GM19397 (cell line): ENCODE data around the gene TBC1D10A.

Source experiments
- ATAC-seq: cut with Tn5 transposase; IDR thresholded peaks from one replicate; pipeline ENCODE4 v1.9.1; 2021; ENCODE audit warnings: mild to moderate bottlenecking, moderate library complexity; ENCODE audit not compliant: unreplicated experiment

TBC1D10A gene

DNA sequence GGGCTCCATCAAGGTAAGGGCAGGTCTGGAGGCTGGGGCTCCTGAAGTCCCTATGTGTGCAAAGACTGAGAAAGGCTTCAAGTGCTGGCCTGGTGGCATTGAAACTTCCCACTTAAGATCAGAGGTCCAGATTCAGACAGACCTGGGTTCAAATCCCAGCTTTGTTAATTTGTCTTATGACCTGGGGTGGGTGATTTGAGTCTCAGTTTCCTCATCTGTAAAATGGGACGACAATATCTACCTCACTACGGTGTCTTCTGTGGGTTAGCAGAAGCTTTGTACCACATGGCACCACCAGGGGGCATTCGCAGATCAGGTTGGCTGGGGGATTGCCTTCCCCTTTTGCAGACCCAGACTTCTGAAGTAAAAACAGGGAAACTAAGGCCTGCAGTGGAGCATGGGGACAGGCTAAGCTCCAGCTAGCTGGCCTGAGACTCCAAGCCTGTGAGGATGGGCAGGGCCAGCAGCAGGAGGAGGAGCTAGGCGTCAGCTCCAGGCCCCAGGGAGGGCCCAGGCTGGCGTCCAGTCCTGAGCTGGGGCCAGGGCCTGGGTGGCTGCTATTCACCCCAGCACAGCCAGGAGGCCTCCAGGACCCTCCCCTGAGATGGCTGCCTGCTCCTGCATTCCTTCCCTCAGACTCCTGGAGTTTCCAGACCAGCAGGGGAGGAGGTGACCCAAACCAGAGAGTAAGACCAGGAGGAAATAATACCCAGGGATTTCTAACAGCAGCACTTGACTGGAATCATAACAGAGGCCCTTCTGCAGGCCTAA is 38.9 kb downstream of the TBC1D10A start:
- ATAC-seq: no peak

DNA sequence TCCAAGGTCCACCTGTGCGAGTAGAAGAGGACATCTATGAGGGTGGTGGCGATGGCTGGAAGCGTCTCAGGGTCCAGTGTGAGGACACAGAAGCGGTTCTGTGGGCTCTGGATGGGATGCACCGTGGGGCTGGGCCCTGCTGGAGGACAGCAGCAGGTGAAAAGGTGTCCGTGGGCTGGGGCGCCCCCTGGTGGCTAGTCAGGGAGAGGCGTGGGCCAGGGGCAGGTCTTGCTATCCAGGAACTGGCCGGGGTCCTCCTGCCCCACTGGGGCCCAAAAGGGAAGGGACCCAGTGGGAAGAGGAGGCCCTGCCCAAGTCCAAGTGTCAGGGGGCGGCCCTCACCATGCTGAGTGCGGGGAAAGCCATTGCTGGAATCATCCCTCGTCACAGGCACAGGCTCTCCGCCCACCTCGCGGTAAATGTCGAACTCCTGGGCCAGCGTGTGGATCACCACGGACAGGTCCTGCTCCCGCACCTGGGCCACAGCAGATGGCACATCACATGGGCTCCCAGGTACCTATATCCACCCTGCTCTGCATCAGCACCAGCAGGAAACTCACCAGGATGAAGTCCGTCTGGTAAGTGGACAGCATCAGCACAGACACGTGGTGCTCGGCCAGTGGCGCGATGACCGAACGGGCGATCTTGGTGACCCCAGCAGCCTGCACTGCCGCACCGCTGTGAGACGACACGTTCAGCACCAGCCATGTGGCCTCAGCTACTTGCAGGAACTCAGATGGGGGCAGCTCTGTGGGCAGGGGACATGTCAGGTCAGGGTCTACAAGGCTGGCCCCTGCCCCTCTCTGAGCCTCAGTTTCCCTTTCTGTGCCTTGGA is 39.7 kb downstream of the TBC1D10A start:
- ATAC-seq: no peak

DNA sequence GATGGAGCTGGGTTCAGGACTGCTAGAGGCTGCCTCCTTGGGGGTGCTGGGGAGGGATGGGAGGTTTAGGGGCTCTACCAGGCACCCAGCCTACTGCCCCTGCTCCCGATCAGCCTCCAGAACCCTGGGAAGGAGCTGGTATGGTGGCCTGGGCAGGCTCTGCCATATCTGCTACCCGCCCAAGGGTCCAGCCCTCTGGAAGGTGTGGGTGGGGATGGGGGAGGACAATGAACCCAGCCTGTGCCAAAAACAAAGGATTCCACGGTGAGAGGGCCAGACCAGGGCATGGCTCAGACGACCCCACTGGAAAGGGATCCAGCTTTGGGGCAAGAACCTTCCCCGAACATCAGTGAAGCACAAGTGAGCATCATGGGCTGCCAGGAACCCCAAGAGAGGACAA is 40.4 kb downstream of the TBC1D10A start:
- no peak for ATAC-seq

DNA sequence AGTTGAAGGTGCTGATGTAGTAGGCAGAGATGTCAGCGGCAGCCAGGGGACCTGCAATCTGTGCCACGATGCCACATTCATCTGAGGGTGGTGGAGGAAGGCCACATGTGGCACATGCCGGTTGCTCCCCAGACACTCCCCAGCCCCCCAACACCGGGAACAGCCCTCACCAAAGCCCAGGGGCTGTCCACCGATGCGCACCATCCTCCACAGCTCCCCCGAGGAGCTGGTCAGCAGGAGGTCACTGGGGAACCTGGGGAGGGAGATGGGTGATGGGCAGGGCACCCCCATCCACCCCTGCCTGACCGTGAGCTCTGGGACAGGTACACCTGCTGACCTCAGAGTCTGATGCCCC is 40.9 kb downstream of the TBC1D10A start:
- ATAC-seq: no peak

DNA sequence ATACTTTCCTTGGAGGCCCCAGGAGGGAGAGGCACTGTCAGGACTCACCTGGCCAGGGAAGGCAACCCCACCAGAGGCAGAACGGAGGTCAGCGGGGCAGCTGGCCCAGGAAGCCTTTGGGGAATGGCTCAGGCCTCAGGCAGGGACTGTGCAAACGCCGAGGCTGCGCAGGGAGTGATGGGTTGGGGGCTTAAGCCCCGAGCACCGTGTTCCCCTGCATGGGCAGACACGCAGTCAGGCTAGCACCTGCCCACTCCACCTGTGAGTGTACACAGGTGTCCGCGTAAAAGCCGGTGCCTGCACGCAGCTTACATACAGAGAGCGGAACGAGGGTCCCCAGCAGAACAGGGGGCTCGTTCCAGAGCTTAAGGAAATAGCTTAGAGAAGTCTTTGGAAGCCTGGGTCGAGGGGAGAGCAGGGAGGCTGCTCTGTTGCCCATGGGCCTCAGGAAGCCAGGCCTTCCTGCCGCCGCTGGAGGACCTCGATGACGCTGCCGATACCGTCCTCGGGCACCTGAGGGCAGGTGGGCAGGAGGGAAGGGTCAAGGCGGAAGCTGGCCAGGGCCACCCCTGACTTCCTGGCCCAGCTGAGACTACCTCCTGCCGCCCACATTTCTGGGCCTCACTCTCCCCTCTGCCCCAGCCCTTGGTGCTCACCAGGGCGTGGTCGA is 41.4 kb downstream of the TBC1D10A start:
- no peak for ATAC-seq

DNA sequence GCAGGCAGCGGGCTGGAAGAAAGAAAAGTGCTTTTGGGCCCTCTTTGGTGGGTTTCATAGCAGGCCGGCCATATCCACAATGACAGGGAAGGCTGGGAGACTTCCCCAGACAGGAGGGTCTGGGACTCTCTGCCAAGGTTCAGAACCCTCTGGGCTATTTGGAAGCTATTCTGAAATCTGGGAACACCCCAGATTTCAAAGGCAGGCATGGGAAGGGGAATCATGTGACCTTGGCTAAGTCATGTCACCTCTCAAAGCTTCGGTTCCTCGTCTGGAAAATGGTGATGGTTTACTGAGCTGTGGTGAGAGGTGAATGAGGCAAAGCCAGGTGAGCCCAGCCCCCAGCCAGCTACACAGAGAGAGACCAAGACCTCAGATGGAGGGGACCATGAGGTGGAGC is 42.1 kb downstream of the TBC1D10A start:
- no peak for ATAC-seq

DNA sequence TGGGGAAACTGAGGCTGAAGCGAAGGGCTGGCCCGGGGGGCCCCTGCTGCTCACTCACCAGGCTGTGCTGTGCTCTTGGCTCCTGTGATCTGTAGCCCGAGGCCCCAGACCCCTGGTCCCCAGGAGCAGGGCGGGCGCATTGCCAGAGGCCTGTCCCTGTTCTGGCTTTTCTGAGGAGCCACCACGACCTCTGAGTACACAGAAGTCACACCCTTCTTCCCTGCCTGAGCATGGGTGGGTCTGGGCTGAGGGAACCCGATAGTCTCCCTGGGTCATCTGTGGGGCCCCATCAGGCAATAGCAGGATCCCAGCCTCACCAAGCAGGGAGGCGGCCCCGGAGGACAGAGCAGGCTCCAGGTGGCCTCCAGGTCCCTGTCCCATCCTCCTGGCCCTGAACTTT is 42.6 kb downstream of the TBC1D10A start:
- ATAC-seq: no peak

DNA sequence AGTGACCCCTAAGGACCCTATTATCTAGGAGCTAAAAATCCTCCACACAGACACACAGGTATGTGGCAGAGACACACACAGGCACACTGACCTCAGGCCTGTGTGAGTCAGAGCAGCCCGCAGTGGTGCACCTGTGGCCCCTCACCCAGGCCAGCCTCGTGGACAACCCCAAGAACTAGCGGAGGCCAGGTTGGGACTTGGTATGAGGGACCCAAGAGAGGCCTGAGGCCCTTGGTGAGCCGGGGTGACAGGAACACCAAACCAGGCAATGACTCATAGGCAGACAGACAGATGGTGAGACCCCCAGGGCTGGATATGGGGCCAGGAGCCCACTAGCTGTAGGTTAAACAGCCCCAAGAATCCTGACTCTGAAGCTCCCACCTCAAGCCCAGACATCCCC is 43.4 kb downstream of the TBC1D10A start:
- no peak for ATAC-seq

DNA sequence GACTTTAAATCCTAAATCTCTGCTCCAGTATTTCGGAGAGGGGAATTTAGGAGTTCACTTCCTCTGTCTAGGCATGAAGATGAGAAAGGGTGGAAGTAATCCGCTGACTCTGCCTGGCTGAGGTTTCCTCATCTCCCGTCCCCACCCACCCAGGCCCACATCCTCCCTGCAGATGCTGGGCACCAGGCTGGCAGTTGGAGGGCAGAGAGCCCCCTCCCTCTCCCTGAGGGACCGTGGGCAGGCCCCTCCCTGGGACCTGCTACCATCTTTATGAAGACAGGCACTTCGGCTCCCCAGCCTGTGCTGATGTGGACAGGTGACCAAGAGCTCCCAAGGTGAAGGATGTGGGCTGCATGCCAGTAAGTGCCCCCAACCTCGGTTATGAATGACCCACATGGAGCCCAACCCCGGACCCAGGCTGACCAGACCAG is 44.1 kb downstream of the TBC1D10A start:
- ATAC-seq: no peak

DNA sequence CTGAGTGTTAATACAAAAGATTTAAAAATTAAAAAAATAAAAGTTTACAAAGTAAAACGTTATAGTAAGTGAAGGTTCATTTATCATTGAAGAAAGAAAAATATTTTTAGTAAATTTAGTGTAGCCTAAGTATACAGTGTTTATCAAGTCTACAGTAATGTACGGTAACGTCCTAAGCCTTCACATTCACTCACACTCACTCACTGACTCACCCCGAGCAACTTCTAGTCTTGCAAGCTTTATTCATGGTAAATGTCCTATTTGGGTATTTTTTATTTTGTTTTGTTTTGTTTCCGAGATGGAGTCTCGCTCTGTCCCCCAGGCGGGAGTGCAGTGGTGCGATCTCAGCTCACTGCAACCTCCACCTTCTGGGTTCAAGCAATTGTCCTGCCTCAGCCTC is 46.2 kb downstream of the TBC1D10A start:
- ATAC-seq: no peak

DNA sequence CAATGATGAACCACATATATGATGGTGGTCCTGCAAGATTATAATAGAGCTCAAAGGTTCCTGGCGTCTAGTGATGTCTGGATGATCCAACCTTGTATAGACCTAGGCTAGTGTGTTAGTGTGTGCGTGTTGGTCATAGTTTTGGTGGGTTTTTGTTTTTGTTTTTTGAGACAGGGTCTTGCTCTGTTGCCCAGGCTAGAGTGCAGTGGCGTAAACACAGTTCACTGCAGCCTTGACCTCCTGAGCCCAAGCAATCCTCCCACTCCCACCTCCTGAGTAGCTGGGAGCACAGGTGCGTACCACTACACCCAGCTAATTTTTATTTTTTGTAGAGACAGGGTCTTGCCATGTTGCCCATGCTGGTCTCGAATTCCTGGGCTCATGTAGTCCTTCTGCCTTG is 46.8 kb downstream of the TBC1D10A start:
- no peak for ATAC-seq

DNA sequence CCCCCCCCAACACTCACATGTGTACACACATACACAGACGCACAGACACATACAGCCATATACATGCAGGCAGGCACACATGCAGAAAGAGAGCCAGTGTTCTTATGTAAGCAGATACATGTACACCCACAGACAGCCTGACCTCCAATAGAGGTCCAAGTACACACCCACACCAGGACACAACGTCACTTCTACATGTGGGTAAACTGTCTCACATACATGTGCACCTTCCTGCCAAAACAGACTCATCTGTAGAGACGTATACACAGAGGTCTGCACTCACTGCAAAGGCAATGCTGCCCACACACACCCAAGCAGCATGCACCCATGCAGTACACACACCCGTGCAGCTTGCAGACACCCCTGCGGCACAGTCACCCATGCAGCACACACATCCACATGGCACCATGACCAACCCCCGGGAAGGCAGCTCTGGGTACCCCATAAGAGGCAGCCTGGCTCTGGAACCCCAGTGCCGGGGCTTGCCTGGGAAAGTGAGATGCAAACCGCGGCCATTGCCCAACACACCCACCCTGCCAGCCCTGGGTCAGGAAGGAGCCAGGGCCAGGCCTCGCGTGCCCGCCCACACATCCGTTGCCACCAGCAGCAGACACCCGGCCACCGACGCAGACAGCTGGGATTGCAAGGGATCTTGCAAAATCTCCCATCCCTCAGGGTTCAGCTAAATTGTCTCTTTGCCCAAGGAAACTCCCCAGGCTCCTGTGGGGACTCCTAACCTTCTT is 47.5 kb downstream of the TBC1D10A start:
- ATAC-seq: no peak

DNA sequence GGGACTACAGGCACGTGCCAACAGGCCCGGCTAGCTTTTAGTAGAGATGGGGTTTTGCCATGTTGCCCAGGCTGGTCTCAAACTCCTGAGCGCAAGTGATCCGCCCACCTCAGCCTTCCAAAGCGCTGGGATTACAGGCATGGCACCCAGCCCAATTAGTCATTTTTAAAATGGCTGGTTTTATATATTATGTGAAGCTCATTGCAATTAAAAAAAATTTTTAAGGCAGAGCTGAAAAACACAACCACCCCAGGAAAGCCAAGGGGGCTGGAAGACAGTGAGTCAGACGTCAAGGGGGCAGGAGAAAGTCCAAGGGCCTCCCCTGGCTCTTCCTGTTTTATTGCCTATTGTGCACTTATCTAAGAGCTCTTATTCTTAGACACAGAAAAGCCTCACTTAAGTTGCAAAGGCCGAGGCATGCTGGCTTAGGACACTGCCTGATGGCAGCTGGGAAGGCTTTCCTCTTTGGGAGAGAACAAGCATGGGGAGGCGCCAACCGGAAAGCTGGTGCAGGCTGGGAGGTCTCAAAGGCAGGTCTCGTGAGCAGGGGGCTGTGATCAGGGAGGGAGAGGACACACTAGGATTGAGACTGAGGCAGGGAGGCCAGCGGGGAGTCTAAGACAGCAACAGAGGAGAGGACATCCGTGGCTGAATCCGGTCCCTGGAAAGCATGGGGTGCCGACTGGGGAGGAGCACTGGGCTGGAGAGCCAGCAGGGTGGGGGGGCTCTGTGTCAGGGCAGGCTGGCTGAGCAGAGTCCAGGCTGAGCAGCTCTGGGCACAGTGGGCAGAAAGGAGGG is 49.0 kb downstream of the TBC1D10A start:
- no peak for ATAC-seq

DNA sequence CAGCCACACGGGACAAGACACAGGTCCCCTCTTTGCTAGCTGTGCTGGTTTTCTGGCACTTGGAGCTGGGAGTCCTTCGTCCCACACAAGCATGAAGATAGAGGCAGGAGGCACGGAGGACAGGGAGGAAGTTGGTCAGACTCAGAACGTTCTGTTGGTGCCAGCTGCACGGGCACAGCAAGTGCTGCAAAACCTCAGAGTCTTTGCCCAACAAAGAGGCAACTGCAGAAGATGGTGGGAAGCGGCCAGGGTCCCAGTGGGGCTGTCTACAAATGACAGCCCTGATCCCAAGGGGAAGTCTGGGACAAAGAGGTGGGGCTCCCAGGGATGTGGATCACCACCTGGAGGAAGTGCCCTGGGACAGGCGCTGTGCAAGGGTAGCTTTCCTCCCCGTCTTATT is 50.7 kb downstream of the TBC1D10A start:
- no peak for ATAC-seq

DNA sequence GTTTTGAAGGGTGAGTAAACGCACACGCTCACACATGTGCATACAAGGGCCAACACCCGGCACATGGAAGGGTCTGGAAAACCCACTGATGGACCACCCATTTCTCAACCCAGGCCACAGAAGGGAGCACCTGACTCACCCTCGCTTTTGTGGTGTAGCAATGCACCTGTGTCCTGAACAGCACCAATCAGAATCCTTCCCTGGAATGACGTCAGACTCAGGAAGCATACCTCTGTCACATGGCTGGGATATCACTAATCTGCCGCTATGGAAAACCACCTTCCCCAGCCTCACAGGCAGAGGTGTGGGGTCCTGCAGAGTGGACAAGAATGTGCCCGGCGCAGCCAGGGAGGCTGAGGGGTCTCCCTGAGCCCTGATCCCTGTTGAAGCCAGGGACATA is 51.1 kb downstream of the TBC1D10A start:
- no peak for ATAC-seq

DNA sequence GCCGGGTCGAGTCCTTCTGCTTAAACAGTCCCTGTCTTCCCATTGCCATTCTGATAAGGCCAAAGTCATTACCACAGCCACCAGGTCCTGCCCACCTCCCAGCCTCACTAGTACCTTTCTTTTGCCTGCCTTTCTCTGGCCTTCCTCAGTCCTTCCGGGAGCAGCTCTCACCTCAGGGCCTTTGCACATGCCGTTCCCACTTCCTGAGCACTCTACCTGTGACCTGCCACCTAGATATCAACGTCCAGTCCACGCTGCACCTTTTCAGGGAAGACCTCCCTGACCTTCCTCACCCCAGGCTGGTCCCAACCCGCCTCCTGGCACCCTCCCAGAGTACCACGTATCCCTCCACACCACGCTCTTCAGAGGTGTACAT is 52.3 kb downstream of the TBC1D10A start:
- ATAC-seq: no peak

DNA sequence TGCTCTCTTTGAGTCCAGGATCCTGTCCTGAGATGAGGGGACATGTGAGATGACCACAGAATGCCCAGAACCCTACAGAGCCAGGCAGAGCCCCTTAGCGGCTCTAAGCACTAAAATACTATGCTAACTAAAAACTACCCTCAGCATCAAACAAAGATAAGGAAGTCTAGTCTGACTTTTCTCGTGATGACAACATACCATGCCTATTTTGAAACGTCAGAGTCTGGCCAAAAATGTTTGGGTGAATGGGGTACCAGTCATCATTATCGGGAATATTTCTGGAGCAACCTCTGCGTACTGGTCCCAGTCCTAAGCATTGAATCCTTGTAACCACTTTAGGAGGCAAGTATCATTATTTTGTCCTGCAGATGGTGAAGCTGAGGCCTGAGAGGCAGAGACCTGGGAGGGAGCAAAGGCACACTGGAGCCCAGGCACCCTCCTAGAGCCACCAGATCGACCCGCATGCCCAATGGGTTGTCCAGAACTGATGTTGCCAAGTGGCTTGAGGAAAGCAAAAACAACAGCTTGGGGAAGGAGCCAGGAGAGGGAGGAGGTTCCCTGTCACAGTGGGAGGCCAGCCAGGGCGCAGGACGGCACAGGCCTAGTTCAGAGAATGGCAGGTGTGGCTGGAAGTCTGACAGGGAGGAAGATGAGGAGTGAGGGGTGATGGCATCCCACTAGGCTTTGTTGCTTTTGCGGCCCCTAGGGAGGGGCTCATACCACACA is 52.9 kb downstream of the TBC1D10A start:
- no peak for ATAC-seq

DNA sequence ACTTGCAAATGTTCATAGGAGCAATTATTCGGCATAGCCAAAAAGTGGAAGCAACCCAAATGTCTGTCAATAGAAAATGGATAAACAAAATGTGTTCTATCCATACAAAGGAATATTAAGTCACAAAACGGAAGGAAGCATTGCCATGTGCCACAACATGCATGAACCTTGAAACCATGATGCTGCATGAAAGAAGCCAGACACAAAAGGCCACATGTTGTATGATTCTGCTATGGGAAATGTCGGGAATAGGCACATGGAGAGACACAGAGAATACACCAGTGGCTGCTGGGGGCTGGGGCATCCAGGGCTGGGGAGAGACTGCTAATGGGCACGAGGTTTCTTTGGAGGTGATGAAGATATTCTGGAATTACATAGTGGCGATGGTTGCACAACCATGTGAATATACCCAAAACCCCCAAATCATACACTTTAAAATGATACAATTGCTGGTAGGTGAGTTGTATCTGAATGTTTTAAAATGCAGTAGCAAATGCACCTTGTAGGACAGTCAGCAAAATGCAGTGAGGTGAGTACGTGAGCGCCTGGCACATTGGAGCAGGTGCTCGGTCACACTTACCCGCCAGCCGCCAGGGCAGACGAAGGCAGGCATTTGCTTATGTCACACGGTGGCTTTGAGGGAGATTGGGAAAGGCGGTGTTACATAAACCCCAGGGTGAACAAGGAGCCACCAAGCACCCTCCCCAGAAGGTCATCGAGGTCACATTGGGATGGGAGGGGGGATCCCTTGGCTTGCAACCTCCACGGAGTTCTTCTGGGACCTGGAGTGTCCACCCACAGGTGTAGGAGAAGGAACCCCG is 53.8 kb downstream of the TBC1D10A start:
- ATAC-seq: no peak

DNA sequence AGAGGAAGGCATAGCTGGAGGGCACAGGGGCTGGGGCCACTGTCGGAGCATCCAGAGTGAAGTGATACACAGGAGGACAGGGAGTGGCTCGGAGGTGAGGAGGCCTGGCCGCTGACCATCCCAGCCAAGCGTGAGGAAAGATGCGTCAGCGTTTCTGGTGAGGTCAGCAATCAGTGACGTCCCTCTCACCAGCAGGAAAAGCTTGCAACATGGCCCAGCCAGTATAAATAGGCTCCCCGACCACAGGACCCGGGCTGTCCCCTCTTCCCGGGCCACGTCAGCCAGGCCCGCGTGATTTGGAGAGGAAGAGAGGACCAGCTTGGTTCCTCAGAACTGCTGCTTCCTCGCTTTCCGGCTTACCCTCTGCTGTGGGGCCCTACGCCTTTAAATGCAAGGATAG is 55.9 kb downstream of the TBC1D10A start:
- no peak for ATAC-seq
